Activated naive CD4-positive, alpha-beta T cell treated with anti-CD3 and anti-CD28 coated beads, Interleukin-2, amount 50 U/mL, for 24 hours (primary cell): Measurements from ENCODE around the gene ZNF366.

ENCODE experiments used
- H3K27ac Mint-ChIP-seq: one replicate; pipeline ENCODE4 v1.8.0; 2021; ENCODE audit warnings: mild to moderate bottlenecking, mixed read lengths
- H3K27me3 Mint-ChIP-seq: one replicate; pipeline ENCODE4 v1.8.0; 2021; ENCODE audit warnings: mixed read lengths
- H3K36me3 Mint-ChIP-seq: one replicate; pipeline ENCODE4 v1.8.0; 2021; ENCODE audit warnings: mixed read lengths
- H3K4me1 Mint-ChIP-seq: one replicate; pipeline ENCODE4 v1.8.0; 2021; ENCODE audit warnings: mixed read lengths
- H3K4me3 Mint-ChIP-seq: one replicate; pipeline ENCODE4 v1.8.0; 2021; ENCODE audit warnings: mild to moderate bottlenecking, mixed read lengths
- H3K9me3 Mint-ChIP-seq: one replicate; pipeline ENCODE4 v1.8.0; 2021; ENCODE audit warnings: mixed read lengths

The ZNF366 gene

GRCh38 chr5:72531496-72532190 is 24.4 kb upstream of the ZNF366 start:
- Mint-ChIP-seq H3K27me3 (peaks cover 21% of the 10 kb centered on the region), H3K9me3 (peaks cover 5% of the 10 kb centered on the region), H3K27ac (no peak overlapping the region), H3K36me3 (no peaks in the 10 kb centered on the region), H3K4me1 (no peaks in the 10 kb centered on the region), H3K4me3 (no peak overlapping the region)

- Mint-ChIP-seq H3K9me3 (peaks cover 5% of the 10 kb centered on the region), H3K4me3 (no peak overlapping the region), H3K27ac (no peak overlapping the region), H3K36me3 (no peaks in the 10 kb centered on the region), H3K4me1 (no peaks in the 10 kb centered on the region), H3K27me3 (peaks cover 16% of the 10 kb centered on the region)
These were observed 23.0 kb upstream of the ZNF366 start for GRCh38 chr5:72530196-72530595.

GRCh38 chr5:72529383-72529782 is 22.2 kb upstream of the ZNF366 start:
- H3K27me3 Mint-ChIP-seq = peaks cover 14% of the 10 kb centered on the region
- no peaks in the 10 kb centered on the region for H3K4me1 Mint-ChIP-seq
- no peak overlapping the region for H3K4me3 Mint-ChIP-seq
- H3K9me3 Mint-ChIP-seq = peaks cover 5% of the 10 kb centered on the region
- H3K36me3 Mint-ChIP-seq = no peaks in the 10 kb centered on the region
- H3K27ac Mint-ChIP-seq = no peak overlapping the region

GRCh38 chr5:72525816-72526215 is 18.6 kb upstream of the ZNF366 start:
- H3K36me3 Mint-ChIP-seq = no peaks in the 10 kb centered on the region
- no peak overlapping the region for H3K27ac Mint-ChIP-seq
- H3K4me3 Mint-ChIP-seq = no peak overlapping the region
- H3K4me1 Mint-ChIP-seq = no peaks in the 10 kb centered on the region
- H3K27me3 Mint-ChIP-seq = peaks cover 5% of the 10 kb centered on the region
- H3K9me3 Mint-ChIP-seq = no peaks in the 10 kb centered on the region

GRCh38 chr5:72523960-72524582 is 16.9 kb upstream of the ZNF366 start:
- Mint-ChIP-seq H3K27ac (no peak overlapping the region), H3K36me3 (peaks cover 1% of the 10 kb centered on the region), H3K4me1 (no peaks in the 10 kb centered on the region), H3K27me3 (peaks cover 1% of the 10 kb centered on the region), H3K4me3 (no peak overlapping the region), H3K9me3 (peaks cover 5% of the 10 kb centered on the region)

GRCh38 chr5:72522607-72523006 is 15.4 kb upstream of the ZNF366 start:
- H3K4me3 Mint-ChIP-seq = no peak overlapping the region
- H3K4me1 Mint-ChIP-seq = no peaks in the 10 kb centered on the region
- peaks cover 1% of the 10 kb centered on the region for H3K36me3 Mint-ChIP-seq
- peaks cover 5% of the 10 kb centered on the region for H3K9me3 Mint-ChIP-seq
- H3K27ac Mint-ChIP-seq = no peak overlapping the region
- peaks cover 3% of the 10 kb centered on the region for H3K27me3 Mint-ChIP-seq

- Mint-ChIP-seq H3K36me3 (peaks cover 1% of the 10 kb centered on the region), H3K27me3 (peaks cover 2% of the 10 kb centered on the region), H3K4me3 (no peak overlapping the region), H3K9me3 (peaks cover 5% of the 10 kb centered on the region), H3K27ac (no peak overlapping the region), H3K4me1 (no peaks in the 10 kb centered on the region)
These were observed 11.9 kb upstream of the ZNF366 start for GRCh38 chr5:72519111-72519510.

- no peak overlapping the region for H3K27ac Mint-ChIP-seq
- no peaks in the 10 kb centered on the region for H3K4me1 Mint-ChIP-seq
- H3K4me3 Mint-ChIP-seq = no peak overlapping the region
- peaks cover 2% of the 10 kb centered on the region for H3K27me3 Mint-ChIP-seq
- peaks cover 1% of the 10 kb centered on the region for H3K36me3 Mint-ChIP-seq
- H3K9me3 Mint-ChIP-seq = peaks cover 5% of the 10 kb centered on the region
These were observed 10.9 kb upstream of the ZNF366 start for GRCh38 chr5:72518001-72518683.

- peaks cover 5% of the 10 kb centered on the region for H3K9me3 Mint-ChIP-seq
These were observed 9.7 kb upstream of the ZNF366 start for GRCh38 chr5:72516916-72517315.

GRCh38 chr5:72515211-72515610 is 8.0 kb upstream of the ZNF366 start:
- Mint-ChIP-seq H3K36me3 (no peaks in the 10 kb centered on the region), H3K27ac (no peak overlapping the region), H3K4me3 (no peak overlapping the region), H3K9me3 (peaks cover 1% of the 10 kb centered on the region), H3K27me3 (peaks cover 7% of the 10 kb centered on the region), H3K4me1 (no peaks in the 10 kb centered on the region)

More at GRCh38 chr5:72516916-72517315, 9.7 kb upstream of the ZNF366 start:
- Mint-ChIP-seq H3K4me1 (no peaks in the 10 kb centered on the region), H3K36me3 (peaks cover 1% of the 10 kb centered on the region), H3K27me3 (peaks cover 4% of the 10 kb centered on the region), H3K27ac (no peak overlapping the region), H3K4me3 (no peak overlapping the region)

GRCh38 chr5:72512593-72512860 is 5.3 kb upstream of the ZNF366 start:
- Mint-ChIP-seq H3K4me1 (no peaks in the 10 kb centered on the region), H3K36me3 (no peaks in the 10 kb centered on the region), H3K27ac (no peak overlapping the region), H3K27me3 (peaks cover 10% of the 10 kb centered on the region), H3K9me3 (no peaks in the 10 kb centered on the region), H3K4me3 (no peak overlapping the region)

- Mint-ChIP-seq H3K4me3 (no peak overlapping the region), H3K27me3 (peaks cover 13% of the 10 kb centered on the region), H3K27ac (no peak overlapping the region)
These were observed 4.8 kb upstream of the ZNF366 start for GRCh38 chr5:72511774-72512592.

GRCh38 chr5:72511366-72511765 is 4.2 kb upstream of the ZNF366 start:
- no peak overlapping the region for H3K4me3 Mint-ChIP-seq
- H3K4me1 Mint-ChIP-seq = no peaks in the 10 kb centered on the region
- H3K36me3 Mint-ChIP-seq = no peaks in the 10 kb centered on the region
- H3K27me3 Mint-ChIP-seq = peaks cover 15% of the 10 kb centered on the region
- no peaks in the 10 kb centered on the region for H3K9me3 Mint-ChIP-seq
- H3K27ac Mint-ChIP-seq = no peak overlapping the region

More at GRCh38 chr5:72511774-72512592, 4.8 kb upstream of the ZNF366 start:
- Mint-ChIP-seq H3K36me3 (no peaks in the 10 kb centered on the region), H3K9me3 (no peaks in the 10 kb centered on the region), H3K4me1 (no peaks in the 10 kb centered on the region)

- Mint-ChIP-seq H3K9me3 (no peaks in the 10 kb centered on the region), H3K27me3 (peaks cover 15% of the 10 kb centered on the region), H3K27ac (no peak overlapping the region), H3K4me3 (no peak overlapping the region), H3K4me1 (no peaks in the 10 kb centered on the region), H3K36me3 (no peaks in the 10 kb centered on the region)
These were observed 3.5 kb upstream of the ZNF366 start for GRCh38 chr5:72510610-72511181.

GRCh38 chr5:72509401-72509800 is 2.2 kb upstream of the ZNF366 start:
- H3K4me3 Mint-ChIP-seq = no peak overlapping the region
- H3K36me3 Mint-ChIP-seq = no peaks in the 10 kb centered on the region
- no peak overlapping the region for H3K27ac Mint-ChIP-seq

More at GRCh38 chr5:72509401-72509800, 2.2 kb upstream of the ZNF366 start:
- Mint-ChIP-seq H3K4me1 (no peaks in the 10 kb centered on the region), H3K27me3 (peaks cover 15% of the 10 kb centered on the region), H3K9me3 (no peaks in the 10 kb centered on the region)
